GM18951 (cell line): Measurements from ENCODE around the gene C11orf68.
"Not testable (repeated sequence)": the region's sequence is repeated elsewhere in the genome, so short reads cannot be mapped to it uniquely, and the experiment has no call there.

Experiments
- POLR2A ChIP-seq: IDR thresholded peaks from 4 replicates; pipeline ENCODE4 v1.6.1; 2011; ENCODE audit warnings: mild to moderate bottlenecking; ENCODE audit not compliant: insufficient read length, insufficient read depth; ENCODE audit errors: extremely low read depth
- in situ Hi-C: fragments of 300-500 bp; cut with MboI; formaldehyde crosslinking; loops from one replicate; pipeline ENCODE4 v1.12.0; 2022; ENCODE audit warnings: low sequenced_read_pairs, mixed read lengths, inconsistent platforms; ENCODE audit not compliant: unreplicated experiment

C11orf68 gene

DNA sequence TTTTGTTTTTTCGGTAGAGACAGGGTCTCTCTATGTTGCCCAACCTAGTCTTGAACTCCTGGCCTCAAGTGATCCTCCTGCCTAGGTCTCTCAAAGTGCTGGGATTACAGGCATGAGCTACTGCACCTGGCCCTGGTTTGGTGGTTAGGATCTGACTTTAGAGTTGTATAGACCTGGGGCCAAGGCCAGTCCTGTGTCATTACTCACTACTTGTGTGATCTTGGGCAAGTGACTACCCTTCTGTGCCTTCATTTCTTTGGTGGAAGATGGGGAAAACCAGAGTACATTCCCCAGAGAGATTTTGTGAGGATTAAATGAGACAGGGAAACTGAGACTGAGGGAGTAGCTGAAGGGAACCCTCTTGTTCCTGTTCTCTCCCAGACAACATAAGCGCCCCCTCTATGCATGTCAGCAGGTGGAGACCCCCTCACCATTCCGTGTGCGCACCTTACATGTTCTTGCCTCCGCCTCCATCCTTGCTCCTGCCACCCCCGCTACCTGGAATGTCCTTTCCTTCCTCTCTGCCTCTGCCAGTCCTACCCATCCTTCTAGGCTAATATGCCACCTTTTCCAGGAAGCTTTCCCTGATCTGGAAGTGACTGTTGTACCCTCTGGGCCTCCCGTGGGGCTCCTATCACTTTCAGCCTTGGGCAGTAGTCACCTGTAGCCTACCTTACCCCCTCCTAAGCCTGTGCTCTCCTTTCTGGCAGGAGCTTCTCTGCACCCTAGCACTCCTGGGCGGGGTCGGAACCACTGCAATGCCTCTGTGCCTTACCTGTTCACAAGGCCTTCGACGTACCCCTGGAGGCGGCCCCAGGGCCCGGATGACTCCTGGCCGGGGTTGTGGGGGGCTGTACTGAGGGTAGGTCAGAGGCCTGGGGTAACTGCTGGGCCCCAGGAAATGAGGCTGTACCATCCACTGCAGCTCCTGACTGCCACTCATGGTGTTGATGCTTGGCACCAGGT, 22.5 kb downstream of the C11orf68 start:
- in situ Hi-C loops, result no loop called here
- no peak for TF ChIP-seq POLR2A

DNA sequence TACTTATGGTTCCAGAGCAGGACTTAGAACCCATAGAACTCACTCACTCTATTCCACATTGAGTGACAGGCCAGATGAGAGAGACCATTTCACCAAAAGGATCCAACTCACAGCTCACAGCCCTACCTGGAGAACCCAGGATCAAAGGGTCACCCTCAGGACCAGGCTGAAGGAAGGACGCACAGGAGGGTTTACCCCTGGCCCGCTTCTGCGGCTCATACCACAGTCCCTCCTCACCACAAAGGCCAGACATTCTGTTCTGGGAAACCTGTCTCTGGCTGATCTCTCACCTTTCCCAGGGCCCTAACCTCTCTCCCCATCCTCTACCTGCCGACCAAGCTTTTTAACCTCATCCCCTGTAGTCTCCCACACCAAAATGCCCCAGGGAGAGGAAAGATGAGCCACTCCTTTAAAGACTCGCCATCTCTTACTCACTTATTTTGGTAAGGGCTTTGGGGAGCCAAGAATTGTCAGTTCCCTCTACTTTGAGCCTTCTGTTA, 23.3 kb downstream of the C11orf68 start:
- TF ChIP-seq POLR2A, result no peak
- in situ Hi-C loops, result no loop called here

DNA sequence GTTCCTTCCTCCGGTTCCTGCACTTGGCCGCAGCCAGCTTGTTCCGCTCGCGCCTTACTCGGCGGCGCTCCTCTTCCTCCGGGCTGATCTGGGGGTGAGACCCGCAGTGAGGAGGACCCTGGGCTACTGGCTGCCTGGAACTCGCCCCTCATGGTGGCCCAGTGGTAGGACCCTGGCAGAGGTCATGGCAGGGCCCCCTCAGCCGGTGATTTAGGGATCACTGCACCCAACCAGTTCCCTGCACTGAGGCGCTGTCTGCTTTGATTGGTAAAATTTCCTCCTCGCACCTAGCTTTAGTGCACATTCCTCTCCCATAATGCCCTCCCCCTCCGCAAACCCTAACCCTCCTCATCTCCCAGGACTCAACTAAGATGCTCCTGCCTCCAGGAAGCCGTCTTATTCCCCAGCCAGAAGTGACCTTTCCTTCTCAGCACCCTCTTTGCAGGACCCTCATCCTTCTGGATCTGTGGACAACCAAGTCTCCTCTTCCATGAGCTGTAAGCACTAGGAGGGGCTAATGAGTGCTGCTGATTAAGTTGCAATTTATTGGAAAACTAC, 24.7 kb downstream of the C11orf68 start:
- in situ Hi-C loops, result no loop called here
- peak; percentile 59 for TF ChIP-seq POLR2A

DNA sequence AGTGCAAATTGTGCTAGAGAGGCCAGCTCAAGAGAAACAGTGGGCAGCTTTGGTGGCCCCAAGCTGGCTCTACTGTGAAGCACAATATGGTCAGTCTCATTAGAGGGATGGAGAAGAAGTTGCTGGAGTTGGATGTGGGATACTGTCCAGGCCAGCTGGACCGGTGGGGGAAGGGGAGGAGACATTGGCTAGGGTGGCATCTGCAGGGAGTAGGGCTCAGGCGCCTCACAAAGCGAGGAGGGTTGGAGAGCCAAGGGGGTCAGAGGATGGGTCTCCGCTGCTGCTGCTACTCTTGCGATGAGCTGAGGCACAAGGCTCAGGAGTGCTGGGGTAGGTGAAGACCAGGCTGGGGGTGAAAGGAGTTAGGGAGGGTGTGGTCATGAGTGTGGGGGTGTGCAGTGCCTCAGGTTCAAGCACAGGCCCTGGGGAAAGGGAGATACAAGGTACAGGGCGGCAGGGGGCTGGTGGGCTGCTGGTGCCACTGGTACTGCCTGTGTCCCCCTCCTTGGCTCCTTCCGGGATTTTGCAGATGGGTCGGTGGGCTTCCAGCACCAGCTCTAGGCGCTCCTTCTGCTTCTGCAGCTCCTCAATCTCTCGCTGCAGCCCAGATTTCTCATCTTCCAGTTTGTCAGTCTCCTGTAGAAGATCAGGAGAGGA, 26.1 kb downstream of the C11orf68 start:
- TF ChIP-seq POLR2A, result peak; percentile 24
- in situ Hi-C loops, result no loop called here

DNA sequence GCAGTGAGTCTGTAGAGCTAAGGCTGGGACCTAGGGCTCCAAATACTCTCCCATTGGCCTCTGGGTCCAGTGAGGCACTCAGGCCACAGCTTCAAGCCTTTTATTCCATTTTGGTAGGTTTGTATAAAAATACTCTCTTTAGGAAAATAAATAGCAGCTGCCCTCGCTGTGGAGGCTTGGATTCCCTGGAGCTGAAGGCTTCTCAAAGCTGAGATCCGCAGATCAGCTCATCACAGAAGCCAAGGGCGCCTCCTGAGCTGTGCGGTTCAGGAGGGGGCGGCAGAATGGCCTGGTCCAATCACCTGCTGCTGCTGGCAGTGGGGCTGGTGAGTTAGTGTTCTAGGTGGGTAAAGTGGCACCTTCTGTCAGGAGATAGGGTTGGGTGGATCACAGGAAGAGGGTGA, 26.7 kb downstream of the C11orf68 start:
- in situ Hi-C loops, result not testable (repeated sequence)

DNA sequence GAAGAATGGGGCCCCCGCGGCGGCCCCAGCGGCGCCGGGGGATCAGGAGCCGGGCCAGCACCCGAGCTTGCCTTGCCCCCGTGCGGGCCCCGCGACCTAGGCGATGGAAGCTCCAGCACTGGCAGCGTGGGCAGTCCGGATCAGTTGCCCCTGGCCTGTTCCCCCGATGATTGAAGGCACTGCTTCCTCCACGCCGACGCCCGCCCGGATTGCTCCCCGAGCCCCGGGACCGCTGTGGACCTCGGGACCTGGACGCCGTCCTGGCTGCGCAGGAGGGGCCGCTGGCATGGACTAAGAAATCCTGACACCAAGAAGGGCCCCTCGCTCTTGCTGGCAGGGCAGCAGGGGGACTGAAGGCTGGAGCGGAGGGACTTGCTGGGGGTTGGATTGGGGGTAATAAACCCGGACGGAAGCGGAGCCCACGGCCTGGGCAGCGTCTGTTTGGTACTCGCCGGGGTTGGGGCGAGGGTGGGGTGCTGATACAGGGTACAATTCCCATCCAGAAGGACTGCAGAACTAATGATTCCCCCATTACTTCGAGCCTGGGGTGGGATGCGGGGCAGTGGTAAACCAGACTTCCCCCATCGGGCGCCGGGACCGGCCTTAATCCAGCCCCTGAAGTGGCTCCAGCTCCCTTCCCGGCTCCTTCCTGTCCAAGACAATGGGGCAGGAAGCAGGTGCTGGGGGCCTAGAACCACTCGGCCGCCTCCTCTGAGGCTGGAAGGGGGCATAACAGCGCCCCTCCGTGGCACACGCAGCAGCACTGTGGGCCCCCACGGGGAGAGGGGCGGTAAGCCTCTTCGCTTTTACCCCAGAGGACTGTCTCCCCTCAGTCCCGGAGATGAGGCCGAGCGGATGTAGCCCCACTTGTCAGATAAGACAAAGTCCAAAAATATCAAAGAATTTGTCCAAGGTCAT, 27.4 kb downstream of the C11orf68 start:
- TF ChIP-seq POLR2A, result peak; percentile 15
- in situ Hi-C loops, result no loop called here

DNA sequence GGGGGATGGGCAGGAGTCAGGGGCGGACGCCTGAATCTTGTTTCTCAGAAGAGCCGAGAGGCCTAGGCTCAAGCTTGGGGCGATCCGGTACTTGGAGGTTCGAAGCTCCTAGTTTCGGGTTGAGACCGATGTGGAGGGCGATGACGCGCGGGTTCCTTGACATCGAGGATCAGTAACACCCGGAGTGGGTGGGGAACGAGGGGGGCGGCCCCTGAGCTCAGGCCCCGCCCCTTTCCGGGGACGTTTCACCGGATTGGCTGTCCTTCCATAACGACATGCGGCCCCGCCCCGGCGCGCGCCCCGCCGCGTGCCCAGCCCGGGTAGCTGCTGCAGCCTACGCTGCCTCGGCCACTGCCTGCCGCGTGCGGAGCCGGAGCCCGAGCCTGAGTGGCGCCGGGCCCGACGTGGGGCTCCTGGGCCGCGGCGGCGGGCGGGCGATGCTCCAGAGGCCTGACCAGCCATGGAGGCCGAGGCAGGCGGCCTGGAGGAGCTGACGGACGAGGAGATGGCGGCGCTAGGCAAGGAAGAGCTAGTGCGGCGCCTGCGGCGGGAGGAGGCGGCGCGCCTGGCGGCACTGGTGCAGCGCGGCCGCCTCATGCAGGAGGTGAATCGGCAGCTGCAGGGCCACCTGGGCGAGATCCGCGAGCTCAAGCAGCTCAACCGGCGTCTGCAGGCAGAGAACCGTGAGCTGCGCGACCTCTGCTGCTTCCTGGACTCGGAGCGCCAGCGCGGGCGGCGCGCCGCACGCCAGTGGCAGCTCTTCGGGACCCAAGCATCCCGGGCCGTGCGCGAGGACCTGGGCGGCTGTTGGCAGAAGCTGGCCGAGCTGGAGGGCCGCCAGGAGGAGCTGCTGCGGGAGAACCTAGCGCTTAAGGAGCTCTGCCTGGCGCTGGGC, 28.3 kb downstream of the C11orf68 start, which contains the start of gene CCDC85B:
Gene CCDC85B (plus strand): TSS at position 350 of the 895 bp plus-strand sequence. CDS start 111 bp downstream, at position 461.
- peak; percentile 100 for TF ChIP-seq POLR2A
- in situ Hi-C loops, result no loop called here

DNA sequence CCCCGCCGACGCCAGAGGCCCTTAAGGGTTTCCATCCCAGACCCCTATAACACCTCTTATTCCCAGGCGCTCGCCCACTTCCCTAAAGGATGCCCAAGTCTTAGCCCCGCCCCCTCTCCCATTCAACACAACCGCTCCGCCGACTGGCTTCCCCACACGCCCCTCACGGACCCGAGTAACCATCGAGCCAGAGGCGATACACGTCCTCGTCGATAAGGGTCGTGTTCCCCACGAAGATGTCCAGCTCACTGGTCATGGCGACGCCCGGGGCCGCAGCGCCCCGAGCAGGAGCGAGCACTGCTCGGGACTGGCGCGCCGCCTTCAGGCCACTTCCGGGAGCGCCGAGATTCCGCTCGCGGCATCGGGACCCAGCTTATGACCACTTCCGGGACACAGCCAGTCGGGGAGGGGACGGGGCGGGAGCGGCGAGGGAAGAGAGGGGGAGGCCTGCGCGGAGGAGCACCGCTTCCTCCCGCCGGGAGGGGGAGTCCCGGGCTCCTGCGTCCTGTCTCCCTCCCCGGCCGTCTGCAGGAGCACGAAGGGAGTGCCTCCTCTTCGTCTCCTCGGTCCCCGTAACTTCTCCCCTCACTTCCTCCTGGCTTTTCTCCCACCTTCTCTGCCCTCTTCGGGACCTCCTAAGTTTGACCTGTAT, 30.6 kb downstream of the C11orf68 start, which contains the start of gene FIBP:
Gene FIBP (minus strand): TSS at position 309 of the 652 bp plus-strand sequence. CDS start 53 bp downstream, at position 256.
- in situ Hi-C loops, result no loop called here
- peak; percentile 96 for TF ChIP-seq POLR2A

DNA sequence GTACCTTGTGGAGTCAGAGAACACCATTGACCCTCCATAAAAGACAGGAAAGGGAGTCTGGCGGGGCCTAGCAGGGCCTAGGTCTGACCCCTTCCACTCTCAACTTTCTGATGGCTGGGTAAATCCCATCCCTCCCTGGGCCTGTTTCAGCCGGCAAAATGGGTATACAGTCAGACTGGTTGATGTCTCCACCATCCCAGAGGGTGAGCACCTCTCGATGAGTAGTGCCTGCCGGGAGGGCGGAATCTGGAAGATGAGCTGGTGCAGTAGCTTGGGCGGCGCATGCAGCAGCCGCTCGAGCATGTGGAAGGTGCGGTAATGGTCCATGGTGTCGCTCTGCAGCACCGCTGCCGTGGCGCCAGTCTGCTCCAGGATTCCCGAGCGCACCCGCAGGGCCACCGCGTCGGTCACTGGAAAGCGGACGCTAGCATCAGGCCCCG, 31.1 kb downstream of the C11orf68 start:
- in situ Hi-C loops, result no loop called here
- no peak for TF ChIP-seq POLR2A

DNA sequence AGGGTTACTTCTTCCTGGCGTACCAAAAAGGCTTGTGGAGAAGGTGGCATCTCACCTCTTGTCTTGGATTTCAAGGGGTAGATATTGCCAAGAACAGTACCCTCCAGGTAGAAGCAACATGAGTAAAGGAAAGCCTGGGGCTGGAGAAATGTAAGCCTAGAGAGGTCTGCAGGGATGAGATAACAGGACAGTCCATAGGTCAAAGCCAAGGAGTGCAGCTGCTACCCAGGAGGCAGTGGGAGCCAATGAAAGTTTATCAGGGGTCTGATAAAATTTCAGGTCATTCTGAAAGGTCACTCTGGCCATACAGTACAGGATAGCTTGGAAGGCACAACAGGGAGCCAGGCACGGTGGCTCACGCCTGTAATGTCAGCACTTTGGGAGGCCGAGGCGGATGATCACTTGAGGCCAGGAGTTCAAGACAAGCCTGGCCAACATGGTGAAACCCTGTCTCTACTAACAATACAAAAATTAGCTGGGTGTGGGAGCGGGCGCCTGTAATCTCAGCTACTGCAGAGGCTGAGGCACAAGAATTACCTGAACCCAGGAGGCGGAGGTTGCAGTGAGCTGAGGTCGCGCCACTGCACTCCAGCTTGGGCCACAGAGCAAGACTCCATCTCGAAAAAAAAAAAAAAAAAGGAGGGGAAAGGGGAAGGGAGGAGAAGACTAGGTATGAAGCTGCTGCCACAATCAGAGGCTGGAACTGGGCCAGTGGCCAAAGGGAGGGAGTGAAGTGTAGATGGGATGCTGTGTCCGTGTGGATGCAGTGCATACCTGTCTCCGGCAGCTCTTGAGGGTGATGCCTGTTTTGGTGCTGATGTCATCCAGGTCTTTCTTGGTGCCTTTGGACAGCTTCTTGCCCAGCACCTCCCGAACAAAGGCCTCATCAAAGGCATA, 31.8 kb downstream of the C11orf68 start:
- in situ Hi-C loops, result no loop called here
- TF ChIP-seq POLR2A, result no peak
